ENCODE data around the gene ATRNL1.

GRCh38 chr10:115710136-115710535 lies 617.0 kb downstream of the ATRNL1 start:
- TF ChIP-seq CTCF (IDR thresholded peaks at IDR 0.05 in 8 of 11, conservative IDR thresholded peaks at IDR 0.05 in 3 of 11): no peak
- TF ChIP-seq POLR2AphosphoS5 (IDR thresholded peaks at IDR 0.05): no peak
